HG03135 (cell line): ENCODE data around the gene ADAM23.

Source experiments
- ATAC-seq: cut with Tn5 transposase; IDR thresholded peaks from one replicate; pipeline ENCODE4 v1.9.1; 2021; ENCODE audit warnings: mild to moderate bottlenecking, moderate library complexity; ENCODE audit not compliant: unreplicated experiment

ADAM23 gene

DNA sequence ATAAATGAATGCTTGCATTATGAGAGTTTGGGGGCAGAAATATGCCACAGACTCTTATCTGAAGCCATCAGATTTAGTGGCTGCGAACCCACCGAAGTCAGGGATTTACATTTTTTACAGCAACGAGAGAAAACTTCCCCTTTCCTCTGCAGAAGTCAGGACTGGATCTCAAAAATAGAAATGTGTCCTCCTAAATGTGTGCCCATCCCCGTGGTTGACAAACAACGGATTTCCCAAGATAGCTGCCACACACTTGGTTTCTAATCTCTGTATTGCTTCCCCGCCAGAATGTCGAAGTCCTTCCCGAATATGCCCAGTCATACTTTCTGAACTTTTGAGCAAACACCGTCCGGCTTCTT, 879 bp upstream of the ADAM23 start:
- no peak for ATAC-seq

DNA sequence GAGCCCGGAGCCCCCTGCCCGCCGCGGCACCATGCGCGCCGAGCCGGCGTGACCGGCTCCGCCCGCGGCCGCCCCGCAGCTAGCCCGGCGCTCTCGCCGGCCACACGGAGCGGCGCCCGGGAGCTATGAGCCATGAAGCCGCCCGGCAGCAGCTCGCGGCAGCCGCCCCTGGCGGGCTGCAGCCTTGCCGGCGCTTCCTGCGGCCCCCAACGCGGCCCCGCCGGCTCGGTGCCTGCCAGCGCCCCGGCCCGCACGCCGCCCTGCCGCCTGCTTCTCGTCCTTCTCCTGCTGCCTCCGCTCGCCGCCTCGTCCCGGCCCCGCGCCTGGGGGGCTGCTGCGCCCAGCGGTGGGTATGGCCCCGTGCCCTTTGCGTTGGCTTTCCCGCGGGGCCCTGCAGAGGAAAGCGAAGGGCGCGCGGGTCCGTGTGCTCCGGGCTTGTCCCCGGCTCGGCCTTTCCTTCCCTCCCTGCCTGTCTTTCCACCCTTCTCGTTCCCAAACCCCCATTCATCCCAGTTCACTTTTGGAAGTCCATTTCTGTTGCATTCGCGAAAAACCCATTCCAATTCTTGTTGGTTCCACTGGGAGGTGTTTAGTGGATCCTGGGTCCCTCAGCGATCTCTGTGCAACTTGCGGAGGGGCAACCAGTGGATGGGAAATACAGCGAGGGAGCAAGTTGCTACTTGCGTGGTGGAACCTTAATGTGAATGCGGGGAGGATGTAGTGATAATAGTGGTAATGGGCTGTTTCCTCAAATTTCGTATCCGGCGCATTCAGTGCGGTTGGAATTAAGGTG, 599 bp downstream of the ADAM23 start:
- no peak for ATAC-seq

DNA sequence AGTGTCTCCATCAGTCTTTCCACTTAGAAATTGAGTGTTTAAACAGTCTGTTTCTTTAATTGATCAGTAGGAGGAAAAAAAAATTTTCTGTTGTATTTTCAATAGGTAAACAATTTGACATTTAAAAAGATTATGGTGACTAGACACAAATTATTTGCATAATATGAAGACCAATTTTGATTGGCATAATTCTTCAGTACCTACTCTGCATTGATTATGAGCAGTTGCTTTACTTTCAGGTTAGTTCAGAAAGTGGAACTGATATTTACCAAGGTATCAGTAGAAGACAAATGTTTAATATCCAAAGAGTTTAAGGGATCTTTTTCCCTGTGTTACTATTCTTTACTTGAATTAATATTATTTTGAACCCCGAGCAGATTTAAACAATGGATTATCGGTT, 2.6 kb downstream of the ADAM23 start:
- ATAC-seq = no peak

DNA sequence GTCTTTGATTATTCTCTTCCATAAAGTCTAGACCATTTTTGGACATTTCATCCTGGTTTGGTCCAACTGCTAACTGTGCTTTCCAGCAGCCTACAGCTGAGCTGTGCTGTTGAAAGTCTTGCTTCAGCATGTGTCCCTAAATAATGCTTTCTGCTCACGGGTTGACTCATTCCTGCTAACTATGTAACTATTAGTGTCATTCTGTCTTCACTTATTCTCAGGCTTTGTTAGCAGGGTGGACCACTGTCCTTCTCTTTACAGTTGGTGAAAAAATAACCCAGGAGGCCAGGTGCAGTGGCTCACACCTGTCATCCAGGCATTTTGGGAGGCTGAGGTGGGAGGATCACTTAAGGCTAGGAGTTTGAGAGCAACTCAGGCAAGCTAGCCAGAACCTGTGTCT, 8.9 kb downstream of the ADAM23 start:
- ATAC-seq = no peak

DNA sequence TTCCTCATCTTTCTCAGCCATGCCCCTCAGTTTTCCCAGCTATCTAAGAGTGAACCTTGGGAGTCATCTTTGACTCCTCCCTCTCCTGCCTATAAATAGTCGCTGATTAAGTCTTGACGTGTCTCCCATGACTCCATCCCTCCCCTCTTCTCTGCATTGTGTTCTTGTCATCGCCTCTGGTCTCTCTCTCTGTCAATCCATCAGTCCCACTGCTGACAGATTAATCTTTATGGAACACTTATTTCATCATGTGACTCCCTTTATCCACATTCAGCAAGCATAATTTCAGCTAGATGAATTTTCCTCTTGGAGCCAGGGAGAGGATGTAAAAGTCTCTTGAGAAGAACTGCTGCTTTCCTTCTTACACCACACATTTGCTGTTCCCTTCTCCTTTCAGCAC, 9.4 kb downstream of the ADAM23 start:
- ATAC-seq = no peak

DNA sequence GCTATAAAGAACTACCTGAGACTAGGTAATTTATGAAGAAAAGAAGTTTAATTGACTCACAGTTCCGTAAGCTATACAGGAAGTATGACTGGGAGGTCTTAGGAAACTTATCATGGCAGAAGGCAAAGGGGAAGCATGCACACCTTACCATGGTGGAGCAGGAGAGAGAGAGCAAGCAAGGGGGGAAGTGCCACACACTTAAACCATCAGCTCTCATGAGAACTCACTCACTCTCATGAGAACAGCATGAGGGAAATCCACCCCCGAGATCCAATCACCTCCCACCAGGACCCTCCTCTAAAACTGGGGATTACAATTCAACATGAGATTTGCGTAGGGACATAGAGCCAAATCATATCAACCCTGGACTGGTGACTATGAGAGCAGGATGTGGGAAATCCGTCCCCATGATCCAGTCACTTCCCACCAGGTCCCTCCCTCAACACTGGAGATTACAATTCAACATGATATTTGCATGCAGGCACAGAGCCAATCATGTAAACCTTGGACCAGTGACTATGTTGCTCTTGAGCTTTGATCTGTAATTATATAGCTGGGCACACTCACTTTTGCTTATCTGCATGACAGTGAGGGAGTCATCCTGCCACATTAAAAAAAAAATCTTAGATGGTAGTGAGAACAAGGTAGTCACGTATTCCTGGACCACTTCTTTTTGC, 12.9 kb downstream of the ADAM23 start:
- no peak for ATAC-seq

DNA sequence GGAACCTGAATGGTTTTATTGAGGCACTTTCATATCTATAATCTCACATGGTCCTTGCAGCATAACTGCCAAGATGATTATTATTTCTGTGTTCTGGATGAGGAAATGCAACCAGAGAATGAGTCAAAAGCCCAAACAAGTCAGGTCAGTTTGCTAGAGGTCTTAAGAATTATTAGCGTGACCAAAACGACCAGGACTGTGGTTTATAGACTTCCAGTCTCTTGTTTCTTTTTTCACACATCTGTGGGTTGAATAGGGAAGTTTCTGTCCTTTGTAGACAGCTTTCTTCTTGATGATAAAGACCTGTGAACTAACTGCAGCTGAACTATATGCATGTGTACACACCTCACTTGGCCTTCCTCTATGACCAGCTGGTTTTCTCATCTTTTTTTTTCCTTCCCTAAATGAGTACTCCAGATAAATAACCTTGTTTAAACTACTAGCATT, 13.9 kb downstream of the ADAM23 start:
- peak; percentile 89 for ATAC-seq

DNA sequence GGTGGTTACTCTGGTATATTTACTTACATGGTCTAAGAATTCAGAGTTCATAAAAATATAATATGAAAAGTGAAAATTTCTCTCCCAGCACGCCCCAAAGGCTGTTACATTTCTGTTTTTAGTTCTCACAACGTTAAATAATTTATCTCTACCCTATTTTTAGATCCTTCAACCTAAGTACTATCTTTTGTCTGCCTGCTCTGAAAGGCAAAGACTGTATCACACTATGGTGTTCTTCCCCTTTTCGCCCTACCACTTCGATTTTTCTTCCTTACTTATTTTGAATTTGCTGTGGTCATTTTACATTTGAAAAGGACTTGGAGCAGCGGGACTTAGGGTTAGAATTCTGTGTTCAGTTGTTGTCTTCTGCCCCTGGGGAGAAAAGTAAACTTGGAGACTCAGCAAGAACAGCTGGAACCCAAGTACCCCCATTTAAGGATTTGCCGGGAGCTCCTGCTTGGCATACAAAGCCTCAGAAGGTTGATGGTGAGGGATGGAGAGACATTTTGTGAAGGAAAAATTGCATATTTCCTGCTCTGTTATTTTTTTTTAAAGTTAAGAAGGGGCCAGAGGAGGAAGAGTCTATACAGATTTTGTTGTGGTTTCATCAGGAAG, 19.0 kb downstream of the ADAM23 start:
- ATAC-seq = no peak

DNA sequence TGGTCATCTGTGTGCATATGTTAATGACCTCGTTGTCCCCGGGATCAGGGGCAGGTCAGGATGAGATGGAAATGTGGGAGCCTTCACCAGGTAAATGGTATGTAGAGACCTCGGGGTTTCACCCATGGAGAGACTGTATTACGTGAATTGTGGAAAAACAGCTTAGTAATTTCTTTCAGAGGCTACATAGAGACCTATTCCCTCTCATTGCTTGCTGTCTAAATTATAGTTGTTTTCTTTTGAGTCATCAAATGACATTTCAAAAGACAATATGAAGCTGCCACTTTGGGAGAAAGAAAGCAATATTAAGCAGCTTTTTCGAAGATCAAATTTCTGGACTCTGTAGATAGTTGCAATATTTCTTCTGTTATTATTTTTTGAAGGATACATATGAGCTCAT, 20.4 kb downstream of the ADAM23 start:
- ATAC-seq = no peak

DNA sequence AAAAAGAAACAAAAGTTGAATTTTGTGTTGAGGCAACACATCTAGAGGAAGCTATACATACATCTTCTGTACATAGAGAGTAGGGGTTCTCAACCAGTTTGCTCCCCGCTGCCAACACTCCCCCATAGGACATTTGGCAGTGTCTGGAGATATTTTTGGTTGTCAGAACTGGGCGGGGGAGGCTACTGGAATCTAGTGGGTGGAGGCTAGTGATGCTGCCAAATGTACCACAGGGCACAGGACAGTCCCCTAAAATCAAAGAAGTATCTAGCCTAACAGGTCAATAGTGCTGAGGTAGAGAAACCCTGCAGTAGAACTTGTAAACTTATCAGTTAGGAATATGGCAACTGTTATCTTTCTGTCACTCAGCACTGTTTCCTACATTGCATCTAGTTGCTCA, 21.3 kb downstream of the ADAM23 start:
- ATAC-seq = no peak

DNA sequence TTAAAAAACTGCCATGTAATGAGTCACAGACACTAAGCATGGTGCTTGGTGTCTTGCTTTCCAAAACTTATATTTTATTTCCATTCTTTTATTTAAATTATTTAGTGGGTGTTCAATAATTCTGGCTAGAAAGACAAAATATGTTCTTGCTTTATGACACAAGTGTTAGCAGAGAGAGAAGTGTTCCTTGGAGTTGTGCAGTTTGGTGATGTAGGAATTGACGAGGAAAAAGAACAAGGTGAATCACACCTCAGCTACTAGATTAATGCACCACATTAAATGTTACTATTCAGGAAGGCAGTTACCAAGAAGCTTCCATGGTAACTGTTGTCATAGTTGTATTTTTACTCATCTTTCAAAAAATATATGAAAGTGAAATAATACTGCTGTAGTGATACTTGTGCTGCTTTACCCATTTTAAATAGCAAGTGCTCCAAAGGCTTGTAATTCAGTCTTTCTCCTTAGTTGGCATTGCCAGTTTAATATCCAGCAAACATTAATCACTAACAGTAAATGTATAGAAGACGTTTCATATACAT, 28.3 kb downstream of the ADAM23 start:
- ATAC-seq = no peak

DNA sequence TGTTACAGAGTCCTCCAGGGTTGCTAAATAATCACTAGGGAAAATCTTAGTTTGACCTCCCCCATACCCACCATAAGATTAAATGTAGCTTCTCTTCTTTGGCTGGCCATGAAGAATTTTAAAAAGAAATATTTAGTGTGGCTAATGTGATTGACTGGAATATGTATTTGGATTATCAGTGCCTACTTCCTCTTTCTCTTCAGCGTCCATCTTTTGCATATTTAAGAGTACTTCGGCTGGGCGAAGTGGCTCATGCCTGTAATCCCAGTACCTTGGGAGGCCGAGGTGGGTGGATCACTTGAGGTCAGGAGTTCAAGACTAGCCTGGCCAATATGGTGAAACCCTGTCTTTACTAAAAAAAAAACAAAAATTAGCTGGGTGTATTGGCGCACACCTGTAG, 28.8 kb downstream of the ADAM23 start:
- ATAC-seq = no peak

DNA sequence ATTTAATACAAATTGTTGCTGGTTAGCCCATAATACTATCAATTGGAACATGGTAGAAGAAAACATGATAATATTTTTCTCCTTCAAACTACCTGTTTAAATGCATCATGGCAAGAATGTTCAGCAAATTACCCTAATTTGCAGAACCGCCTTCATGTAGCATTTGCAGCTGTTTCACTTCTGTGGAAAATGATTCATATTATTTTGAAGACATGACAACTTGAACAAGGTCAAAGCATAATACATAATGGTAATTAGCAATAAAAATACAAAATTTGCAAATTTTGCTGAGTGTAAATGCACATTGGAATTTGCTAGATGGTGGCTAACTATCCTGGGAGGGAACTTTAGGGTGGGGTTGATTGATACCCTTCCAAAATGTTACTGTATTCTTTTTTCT, 30.8 kb downstream of the ADAM23 start:
- no peak for ATAC-seq

DNA sequence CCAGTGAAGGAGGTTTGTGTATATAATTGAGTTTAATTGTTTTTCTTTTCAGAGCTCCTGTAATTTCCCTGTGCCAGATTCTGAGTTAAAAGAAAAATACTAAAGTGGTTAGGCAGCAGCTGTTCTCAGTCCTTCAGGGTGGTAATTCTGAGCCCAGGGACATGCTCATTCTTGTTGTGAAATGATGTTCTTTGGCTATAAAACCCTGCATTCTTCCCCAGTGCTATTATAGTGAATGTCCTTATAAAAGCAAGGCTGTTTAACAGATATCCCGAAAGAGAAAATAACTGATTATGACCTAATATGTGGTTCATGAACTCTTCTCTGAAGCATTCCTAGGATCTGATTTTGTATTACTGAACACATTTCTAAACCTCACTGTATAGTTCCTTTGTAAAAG, 34.0 kb downstream of the ADAM23 start:
- no peak for ATAC-seq

DNA sequence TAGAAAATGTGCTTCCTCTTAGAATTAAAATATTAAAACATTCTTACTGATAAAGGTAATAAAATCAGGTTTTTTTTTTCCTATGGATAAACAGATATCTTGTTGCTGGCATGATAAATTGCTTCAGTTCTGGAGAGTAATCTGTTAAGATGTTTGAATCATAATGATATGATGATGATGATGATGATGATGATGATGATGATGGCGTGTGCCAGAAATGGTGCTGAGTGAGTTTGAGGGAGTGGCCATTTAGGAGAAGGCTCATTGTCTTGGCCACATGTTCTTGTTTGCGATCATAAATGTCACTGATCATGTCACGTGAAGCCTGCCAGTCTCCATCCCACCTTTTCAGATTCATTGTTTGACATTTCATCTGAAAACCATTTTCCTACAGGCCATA, 35.0 kb downstream of the ADAM23 start:
- no peak for ATAC-seq

DNA sequence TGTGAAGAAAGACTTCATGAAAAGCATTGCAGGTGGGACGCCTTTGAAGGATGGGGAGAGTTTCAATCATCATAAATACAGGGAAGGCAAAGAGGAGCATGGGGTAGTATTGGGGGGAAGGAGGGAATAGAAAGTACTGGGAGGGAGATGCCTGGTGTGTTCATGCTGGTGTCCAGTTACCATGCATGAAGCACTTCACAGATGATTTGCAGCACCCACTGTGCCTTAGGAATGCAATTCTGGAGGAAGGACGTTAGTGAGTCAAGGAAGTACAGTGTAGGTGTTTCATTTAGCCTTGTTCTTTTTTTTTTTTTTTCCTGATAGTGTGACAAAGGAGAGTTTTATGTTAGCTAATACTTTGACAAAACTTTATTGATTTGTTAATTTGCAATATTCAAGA, 36.8 kb downstream of the ADAM23 start:
- ATAC-seq = no peak

DNA sequence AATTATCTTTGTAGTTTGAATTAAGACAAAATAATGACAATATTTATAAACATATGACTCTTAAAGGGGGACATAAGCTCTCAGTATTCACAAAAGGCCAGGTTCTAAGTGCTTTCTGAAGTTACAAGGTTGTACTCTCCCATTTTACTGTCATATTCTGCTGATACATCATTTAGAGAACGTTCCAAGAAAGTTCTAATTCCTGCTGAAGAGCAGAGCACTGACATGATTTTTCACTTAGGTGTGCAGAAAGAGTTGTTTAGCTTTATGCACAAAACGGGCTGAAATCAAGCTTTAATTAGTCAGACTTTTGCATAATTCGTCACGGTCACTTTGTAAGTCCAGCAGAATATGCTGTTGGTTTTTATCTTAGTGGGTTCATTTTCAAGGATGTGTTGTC, 37.3 kb downstream of the ADAM23 start:
- no peak for ATAC-seq

DNA sequence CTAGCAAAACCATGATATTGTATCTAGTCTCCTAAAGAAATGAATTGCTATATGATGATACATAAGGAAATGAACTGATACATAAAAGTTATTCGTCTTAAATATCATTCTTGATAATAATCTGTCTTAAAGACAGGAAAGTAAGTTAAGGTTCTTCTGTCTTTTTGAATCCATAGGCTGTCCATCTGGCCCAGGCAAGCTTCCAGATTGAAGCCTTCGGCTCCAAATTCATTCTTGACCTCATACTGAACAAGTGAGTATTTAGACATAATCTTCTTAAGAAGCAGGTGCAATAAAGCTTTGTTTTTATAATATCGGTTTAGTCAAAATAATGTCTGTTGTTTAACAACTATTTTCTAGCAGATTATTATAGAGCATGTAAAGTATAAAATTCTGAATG, 37.7 kb downstream of the ADAM23 start:
- no peak for ATAC-seq

DNA sequence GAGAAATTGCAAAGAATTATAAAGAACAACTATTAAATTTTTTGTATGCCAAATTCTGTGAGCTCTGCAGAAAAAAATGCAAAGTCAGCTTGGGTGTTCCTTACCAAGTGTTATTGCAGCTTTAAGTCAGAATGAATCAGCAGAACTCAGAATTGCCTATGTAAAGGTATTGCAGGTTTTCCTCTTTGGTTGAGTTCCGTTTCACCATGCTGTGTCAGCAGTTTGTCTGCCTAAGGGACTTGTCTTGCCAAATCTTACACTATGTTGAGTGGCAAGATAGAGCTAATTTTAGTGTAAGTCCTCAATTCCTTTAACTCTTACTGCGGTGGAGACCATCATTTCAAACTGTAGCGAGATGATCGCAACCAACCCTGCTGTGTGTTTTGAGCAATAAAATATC, 38.8 kb downstream of the ADAM23 start:
- no peak for ATAC-seq

DNA sequence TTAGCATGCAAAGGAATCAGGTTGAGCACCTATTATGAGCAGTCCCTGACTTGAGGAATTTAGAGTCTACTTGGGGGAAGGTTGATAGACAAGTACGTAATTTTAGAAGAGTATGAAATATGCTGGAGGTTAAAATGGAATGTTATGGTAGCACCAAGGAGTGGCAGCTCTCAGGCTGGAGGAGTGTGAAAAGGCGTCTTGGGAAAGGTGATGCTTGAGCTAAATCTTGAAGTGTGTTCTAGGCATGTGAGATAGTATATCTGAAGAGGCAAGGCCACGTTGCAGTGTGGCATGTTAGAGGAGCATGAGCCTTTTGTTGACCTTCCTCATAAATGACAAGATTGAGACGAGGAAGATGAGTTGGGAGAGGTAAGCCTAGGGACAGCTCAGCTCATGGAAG, 39.3 kb downstream of the ADAM23 start:
- ATAC-seq = no peak

DNA sequence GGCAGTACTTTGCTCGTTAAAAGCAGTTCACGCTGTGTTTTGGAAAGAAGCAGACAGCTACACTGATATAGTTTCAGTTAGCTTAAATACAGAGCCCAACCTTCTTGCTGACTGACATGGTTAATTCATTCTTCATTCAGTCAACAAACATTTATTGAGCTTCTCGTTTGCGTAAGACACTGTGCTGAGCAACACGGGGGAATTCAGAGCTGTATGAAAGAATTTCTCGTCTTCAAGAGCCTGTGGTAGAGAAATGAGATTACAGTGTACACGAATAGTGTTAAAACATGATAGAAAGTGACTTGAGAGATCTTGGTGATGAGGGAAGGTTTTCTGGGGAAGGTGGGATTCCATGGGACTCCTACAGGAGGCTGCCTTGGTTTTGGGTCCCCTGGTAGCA, 44.7 kb downstream of the ADAM23 start:
- no peak for ATAC-seq

DNA sequence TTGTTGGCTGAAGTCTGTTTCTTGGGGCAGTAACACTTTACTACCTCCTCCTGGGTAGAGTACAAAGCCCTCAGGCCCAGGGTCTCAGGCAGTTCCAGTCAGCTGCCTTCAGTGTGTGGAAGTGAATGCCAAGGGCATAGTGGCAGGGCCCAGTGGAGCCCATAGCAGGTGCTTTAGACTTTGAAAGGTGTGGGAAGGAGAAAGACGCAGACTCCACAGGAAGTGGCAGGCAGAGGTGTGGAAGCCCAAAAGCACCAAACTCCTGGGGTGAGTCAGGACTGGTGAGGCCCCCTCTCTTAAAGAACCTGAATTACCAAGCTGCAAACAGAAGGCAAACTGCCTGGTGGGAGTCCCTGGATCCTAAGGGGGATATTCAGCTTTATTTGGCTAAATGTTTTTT, 45.3 kb downstream of the ADAM23 start:
- no peak for ATAC-seq
